ENCODE data around the gene ACSBG1. TPM values are rescaled to one million over a fixed set of nuclear protein-coding genes. Genes with fewer than 3 reads are reported as not detected.
A peak's percentile ranks its signal among the peaks of the same experiment; 100 is the strongest.

The ACSBG1 gene
- polyA plus RNA-seq, 1 experiment, result not detected

DNA sequence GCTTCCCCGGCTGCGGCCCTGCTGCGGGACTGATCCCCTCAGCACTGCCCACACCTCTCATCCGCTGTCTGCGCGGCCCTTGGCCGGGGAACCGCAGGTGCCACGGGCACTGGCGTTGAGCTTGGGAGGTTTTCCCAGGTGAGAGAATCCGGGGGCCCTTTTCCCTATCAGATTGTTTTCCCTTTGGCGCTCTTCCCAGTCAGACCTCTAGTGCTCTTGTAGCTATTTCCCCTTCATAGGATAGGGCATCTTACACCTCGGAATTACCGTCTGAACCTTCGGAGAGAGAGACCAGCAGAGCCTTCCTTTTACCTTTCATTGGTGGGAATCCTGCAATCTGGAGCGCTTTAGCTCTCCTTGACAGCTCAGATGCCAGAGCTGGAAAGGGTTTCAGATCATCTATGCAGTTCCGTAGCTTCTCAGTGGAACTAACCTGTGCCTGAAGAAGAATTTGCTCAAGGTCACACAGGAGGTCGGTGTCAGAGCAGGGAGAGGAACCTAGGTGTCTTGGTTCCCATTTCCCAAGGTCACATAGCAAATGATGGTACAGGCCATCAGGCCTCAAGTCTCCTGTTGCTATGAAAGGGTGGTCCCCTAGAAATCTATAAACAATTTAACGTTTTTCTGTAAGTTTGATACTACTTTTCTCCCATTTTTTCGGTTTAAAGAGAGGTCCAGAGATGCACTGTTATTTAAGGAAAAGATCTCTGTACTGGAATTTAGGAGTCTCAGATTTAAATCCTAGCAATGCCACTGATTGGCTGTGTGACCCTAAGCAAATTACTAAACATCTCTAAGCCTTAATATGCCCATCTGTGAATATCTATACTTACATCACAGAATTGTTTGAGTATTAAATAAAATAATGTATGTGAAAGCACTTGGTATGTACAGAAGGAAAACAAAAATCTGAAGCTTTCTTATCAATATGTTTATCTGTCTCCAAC is 84.3 kb downstream of the ACSBG1 start:
- Histone ChIP-seq H3K27me3 (ENCODE audit: control insufficient read depth, insufficient read depth, low read length) (no peaks in the 10 kb centered on the region), H3K27ac (ENCODE audit: low read depth, low read length) (no peak overlapping the region), H3K9me3 (ENCODE audit: control insufficient read depth, insufficient read depth, low read length) (no peaks in the 10 kb centered on the region), H3K4me3 (ENCODE audit: low read depth, low read length) (peak overlapping the region; percentile 75)
- no peak for DNase-seq (ENCODE audit: low read depth, low spot score)
- CTCF ChIA-PET, result interaction anchor here (0.5 to 0.9 kb wide), 2 partner anchors 28 to 647 kb away, joined by 3 to 5 read pairs; no protein-coding TSS in a partner anchor
- TF ChIP-seq, protein P1, sequence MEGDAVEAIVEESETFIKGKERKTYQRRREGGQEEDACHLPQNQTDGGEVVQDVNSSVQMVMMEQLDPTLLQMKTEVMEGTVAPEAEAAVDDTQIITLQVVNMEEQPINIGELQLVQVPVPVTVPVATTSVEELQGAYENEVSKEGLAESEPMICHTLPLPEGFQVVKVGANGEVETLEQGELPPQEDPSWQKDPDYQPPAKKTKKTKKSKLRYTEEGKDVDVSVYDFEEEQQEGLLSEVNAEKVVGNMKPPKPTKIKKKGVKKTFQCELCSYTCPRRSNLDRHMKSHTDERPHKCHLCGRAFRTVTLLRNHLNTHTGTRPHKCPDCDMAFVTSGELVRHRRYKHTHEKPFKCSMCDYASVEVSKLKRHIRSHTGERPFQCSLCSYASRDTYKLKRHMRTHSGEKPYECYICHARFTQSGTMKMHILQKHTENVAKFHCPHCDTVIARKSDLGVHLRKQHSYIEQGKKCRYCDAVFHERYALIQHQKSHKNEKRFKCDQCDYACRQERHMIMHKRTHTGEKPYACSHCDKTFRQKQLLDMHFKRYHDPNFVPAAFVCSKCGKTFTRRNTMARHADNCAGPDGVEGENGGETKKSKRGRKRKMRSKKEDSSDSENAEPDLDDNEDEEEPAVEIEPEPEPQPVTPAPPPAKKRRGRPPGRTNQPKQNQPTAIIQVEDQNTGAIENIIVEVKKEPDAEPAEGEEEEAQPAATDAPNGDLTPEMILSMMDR (IDR thresholded peaks at IDR 0.05; ENCODE audit: low read depth, low read length), result no peak
- POLR2A ChIA-PET, result interaction anchor here (0.8 kb wide), 1 partner anchor 22 kb away, joined by 3 read pairs; no protein-coding TSS in a partner anchor

DNA sequence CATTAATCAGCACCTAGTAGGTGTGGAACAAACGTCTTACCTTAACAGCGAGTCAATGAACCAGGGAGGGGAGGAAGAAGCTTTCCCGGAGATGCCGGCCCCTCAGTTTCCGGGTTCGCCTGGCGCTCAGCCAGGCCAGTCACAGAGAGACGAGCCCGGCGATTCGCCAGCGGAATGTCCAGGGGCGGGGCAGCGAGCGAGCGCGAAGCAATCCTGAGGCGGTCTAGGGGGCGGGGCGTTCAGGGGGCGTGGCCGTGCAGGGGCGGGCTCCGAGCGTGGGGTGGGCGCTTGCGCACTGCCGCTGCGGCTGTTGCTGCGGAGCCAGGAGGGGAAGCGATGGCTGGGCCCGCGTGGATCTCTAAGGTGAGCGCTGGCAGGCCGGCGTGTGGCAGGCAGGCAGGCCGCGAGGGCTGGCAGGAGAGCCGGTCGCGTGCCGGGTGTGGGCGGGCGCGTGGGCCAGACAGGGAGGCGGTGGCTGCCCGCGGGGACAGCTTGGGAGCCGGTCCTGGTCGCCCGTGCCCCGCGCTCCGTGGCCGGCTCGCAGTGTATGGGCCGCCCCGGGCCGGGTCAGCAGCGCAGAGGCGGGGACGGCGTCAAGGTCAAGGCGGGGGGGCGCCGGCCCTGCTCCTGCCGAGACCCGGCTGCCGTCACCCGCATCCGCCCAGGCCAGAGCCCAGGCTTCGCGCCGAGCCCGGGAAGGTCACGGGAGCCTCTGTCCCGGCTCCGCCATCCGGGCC is 85.1 kb downstream of the ACSBG1 start, which contains the start of gene IDH3A:
IDH3A (plus strand) TSS at position 295 of the 737 bp plus-strand sequence; CDS start at position 337, 42 bp downstream.
- Histone ChIP-seq H3K9me3 (ENCODE audit: control insufficient read depth, insufficient read depth, low read length) (no peaks in the 10 kb centered on the region), H3K27me3 (ENCODE audit: control insufficient read depth, insufficient read depth, low read length) (no peaks in the 10 kb centered on the region), H3K27ac (ENCODE audit: low read depth, low read length) (no peak within 1 kb of the TSS), H3K4me3 (ENCODE audit: low read depth, low read length) (peak within 1 kb of the TSS; percentile 77)
- DNase-seq (ENCODE audit: low read depth, low spot score), result peak; percentile 88
- TF ChIP-seq, protein P1 (IDR thresholded peaks at IDR 0.05; ENCODE audit: low read depth, low read length), result no peak
- POLR2A ChIA-PET, result interaction anchor here (0.6 to 1.0 kb wide), 7 partner anchors 18 to 149 kb away, joined by 3 to 8 read pairs (median 4); partner anchors contain the start of gene CIB2
- CTCF ChIA-PET, result interaction anchor here (0.9 to 1.3 kb wide), 2 partner anchors 28 to 41 kb away, joined by 3 to 5 read pairs; no protein-coding TSS in a partner anchor

DNA sequence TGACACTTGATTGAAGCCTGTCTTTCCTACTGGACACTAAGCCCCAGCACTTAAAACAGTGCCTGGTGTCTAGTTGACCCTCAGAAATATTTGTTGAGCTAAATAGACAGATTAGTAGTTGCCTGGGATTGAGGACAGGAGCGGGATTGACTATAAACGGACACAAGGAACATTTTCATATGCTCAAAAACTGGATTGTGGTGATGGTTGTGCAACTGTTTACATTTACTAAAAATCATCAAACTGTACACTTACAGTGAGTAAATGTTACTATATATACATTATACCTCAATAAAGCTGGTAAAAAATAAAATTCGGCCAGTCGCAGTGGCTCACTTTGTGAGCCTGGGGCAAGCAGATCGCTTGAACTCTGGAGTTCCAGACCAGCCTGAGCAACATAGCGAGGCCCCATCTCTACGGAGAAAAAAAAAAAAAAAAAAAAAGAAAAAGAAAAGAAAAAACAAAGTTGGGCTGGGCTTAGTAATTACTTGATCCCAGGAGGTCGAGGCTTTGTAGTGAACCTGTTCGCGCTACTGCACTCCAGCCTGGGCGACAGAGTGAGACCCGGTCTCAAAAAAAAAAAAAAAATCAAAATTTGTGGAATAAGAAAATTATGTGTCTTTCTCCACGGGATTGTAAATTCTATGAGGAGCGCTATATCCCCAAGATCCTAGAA is 85.8 kb downstream of the ACSBG1 start:
- ChIA-PET POLR2A (interaction anchor here (0.6 to 1.0 kb wide), 7 partner anchors 18 to 148 kb away, joined by 3 to 8 read pairs (median 5); partner anchors contain the start of gene CIB2), CTCF (interaction anchor here (1.1 to 1.3 kb wide), 4 partner anchors 40 to 181 kb away, joined by 3 to 5 read pairs (median 4); no protein-coding TSS in a partner anchor)
- DNase-seq (ENCODE audit: low read depth, low spot score), result no peak
- no peaks in the 10 kb centered on the region for H3K27me3 ChIP-seq (ENCODE audit: control insufficient read depth, insufficient read depth, low read length)
- H3K9me3 ChIP-seq (ENCODE audit: control insufficient read depth, insufficient read depth, low read length), result no peaks in the 10 kb centered on the region
- H3K27ac ChIP-seq (ENCODE audit: low read depth, low read length), result no peak overlapping the region
- TF ChIP-seq, protein P1 (IDR thresholded peaks at IDR 0.05; ENCODE audit: low read depth, low read length), result no peak
- H3K4me3 ChIP-seq (ENCODE audit: low read depth, low read length), result peak overlapping the region; percentile 77

DNA sequence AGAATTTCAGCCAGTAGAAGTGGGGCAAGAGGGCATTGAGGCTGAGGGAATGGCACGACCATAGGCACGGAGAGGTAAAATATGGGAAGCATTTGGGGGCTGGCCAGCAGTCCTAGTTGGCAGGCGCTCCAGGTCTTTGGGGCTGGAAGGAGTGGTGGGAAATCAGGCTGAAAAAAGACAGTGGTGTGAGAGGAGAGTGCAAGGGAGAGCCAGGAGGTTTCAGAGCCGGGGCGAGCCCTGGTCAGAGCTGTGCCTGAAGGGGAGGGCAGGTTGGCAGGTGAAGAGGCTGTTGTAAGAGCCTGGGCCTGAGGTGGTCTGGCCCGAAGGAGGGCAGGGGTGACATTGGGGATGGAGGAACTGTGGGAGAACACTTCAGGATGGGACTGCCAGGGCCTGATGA is 86.8 kb downstream of the ACSBG1 start:
- ChIA-PET POLR2A (no interaction called here), CTCF (interaction anchor here (1.1 to 1.3 kb wide), 4 partner anchors 39 to 180 kb away, joined by 3 to 5 read pairs (median 4); no protein-coding TSS in a partner anchor)
- DNase-seq (ENCODE audit: low read depth, low spot score), result no peak

More for the DNA sequence above, 86.8 kb downstream of the ACSBG1 start:
- Histone ChIP-seq H3K9me3 (ENCODE audit: control insufficient read depth, insufficient read depth, low read length) (no peaks in the 10 kb centered on the region), H3K27ac (ENCODE audit: low read depth, low read length) (no peak overlapping the region), H3K4me3 (ENCODE audit: low read depth, low read length) (no peak overlapping the region), H3K27me3 (ENCODE audit: control insufficient read depth, insufficient read depth, low read length) (no peaks in the 10 kb centered on the region)
- TF ChIP-seq, protein P1 (IDR thresholded peaks at IDR 0.05; ENCODE audit: low read depth, low read length), result no peak
